Right forelimb (tissue), 1 donor: ENCODE data around the gene GAREM1.

Source experiments
- DNase-seq: peaks from one replicate; pipeline ENCODE4 v3.0.0-alpha.2; 2018

Gene GAREM1

DNA sequence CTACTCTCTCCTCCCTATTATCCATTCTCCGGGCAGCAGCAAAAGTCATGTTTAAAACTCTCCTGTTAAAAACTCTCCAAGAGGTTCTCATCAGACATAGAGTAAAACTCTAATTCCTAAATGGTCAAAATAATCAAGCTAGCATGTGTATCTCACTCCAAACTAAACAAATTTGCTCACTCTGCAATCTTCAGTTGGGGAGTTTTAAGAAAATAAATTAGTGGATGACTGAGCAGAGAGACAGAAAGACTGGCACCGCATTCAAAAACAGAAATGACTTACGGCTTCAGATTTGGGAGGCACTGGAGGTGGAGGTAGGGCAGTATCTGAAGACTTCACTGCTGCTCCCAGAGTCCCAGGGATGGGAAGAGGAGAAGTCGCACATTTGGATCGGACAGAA lies 183.9 kb downstream of the GAREM1 start:
- no peak for DNase-seq

DNA sequence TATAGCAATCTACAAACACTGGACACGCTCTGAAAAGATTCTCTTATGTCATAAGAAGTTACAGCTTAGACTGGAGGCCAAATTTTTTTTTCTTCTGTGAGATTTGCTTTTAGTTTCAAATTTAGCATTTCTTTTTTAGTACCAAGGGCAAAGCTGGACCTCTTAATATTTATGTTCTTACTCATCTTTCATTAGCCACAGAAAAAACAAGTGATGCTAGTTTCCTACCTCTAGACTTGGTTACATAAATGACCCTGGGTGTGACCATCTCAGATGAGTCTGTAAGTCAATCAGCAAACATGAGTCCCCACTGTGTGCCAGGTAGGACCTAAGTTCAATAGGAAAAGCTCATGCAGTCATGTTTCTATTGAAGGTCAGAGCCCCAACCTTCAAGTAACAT lies 186.4 kb downstream of the GAREM1 start:
- no peak for DNase-seq

DNA sequence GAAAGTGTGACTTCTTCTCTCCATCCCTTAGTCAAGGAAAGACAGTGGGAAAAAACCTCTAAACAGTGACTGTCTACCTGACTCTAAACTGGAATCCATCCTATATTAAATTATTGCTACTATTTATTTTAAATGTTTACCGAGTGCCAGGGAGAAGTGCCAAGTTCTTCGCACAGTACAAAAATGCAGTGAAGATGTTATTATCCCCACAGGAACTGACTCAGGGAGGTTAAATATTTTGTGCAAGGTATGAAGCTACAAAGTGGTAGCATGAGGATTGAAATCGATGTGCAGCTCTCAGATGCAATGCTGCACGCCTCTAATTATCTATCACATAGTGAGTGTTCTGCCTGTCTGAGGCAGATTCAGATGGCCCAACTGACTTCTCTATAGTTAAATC lies 189.8 kb downstream of the GAREM1 start:
- DNase-seq = no peak

DNA sequence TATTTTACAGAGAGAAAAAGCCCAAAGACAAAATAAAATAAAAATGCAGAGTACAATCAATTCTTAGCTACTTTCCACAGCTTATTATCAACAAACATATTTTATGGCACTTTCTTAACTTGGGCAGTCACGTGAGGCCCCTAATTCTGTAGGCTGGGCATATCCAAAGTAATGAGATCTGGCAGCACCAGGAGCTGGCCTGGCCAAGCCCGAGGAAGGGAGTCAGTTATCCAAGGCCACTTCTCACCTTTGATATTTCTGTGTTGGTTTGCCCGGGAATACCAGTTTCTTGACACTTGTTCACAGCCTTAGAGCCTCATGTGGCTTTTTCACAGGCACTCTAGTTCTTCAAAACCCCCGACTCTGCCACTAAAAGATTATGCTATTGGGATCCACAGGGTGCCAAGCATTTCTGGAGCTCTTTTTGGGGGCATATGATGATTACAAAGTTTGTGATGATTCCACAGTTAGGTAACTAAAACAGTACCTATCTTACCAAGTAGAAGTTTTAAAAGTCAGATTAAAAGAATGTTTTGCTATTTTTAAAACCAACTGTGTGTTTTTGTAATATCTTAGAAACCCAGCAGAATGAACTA lies 190.4 kb downstream of the GAREM1 start:
- no peak for DNase-seq

DNA sequence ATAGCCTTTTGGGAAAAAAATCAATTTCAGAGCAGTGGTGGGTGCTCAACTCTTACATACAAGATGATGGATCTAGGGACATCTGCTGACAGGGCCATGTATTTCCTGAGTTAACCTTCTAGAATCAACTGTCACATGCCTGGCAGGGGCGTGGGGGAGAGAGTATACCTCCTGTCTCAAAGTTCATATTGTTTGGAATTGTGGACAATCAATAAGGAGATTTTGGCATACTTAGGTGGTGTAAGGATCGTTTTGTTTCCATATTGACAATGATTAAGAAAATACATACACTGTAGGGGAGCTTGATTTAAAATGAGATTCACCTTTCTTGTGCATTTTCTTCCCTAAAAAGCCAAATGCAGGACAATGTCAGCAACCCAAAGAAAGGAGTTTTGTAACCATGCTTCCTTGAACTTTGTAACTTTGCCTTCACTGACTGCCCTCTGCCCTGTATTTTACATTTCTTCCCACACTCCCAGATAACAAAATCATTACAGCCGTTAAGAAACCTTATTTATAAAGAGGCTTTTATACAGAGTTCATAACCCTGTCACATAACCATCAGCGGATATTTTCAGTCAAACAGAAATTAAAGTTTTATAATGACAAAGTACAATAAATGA lies 192.4 kb downstream of the GAREM1 start:
- DNase-seq = no peak

DNA sequence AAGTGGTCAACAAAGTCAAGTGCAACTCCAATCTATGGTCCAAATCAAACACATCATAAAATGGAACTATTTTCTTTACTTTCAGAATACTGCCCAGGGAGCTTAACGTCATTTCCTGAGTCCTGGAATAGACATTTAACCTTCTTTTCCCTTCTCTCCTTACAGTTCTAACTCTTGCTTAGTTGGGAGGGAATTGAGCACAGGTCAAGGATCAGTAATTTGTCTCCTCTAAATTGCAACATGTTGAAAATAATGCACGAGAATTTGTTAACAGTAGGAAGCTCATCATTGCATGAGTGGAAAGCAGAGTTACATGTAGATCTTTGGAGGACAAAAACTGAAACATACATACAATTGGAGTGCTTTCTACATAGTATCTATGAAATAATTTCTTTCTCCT lies 193.1 kb downstream of the GAREM1 start:
- no peak for DNase-seq

DNA sequence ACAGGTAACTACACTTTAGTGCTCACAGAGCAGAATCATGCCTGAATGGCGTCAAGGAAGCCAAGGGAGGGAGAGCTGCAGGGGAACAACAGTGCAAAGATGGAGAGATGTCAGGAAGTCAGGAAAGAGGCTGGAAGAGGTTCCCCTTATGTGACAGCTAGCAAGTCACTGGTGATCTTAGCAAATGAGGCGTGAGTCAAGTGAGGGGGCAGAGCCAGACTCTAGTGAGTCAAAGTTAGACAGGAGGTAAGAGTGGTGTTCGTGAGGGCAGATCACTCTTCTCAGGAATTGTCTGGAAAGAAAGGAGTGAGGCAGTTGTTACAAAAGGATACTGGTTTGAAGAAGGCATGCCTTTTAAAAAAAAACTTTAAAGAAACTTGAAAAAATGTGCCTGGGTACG lies 193.8 kb downstream of the GAREM1 start:
- no peak for DNase-seq

DNA sequence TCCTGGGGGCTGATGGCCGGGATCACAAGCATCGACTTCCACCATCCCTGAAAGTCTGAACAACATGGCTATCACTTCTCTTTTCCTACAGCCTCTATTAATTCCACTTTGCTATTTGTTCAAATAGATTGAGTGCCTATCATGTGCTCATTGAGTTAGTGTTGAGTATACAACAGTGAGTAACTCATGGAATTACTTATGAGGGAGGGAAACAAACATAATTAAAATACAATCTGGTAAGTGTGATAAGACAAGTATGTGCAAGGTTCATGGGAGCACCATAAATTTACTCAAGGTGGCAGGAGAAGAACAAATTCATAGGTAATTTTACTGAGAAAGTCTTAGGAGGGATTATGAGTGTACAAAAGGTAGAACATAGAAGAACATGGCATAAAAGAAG lies 194.4 kb downstream of the GAREM1 start:
- DNase-seq = no peak

DNA sequence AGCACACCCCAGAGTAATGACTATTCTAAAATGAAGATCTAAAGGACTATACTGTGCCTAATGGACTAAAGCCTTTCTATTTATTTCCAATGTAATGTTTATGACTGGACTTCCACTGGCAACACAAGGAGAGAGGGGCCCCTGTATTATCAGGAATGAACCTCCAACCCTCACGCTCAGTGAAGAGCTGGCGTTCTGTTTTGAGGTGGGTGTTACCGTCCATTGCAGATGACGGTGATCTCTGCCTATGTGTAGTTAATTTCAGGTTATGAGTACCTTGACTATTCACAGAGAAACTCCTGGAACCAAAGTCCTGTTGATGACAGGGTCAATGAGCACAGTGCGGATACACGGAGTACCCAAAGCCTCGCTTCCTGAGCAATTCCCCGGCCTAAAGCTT lies 195.5 kb downstream of the GAREM1 start:
- no peak for DNase-seq

DNA sequence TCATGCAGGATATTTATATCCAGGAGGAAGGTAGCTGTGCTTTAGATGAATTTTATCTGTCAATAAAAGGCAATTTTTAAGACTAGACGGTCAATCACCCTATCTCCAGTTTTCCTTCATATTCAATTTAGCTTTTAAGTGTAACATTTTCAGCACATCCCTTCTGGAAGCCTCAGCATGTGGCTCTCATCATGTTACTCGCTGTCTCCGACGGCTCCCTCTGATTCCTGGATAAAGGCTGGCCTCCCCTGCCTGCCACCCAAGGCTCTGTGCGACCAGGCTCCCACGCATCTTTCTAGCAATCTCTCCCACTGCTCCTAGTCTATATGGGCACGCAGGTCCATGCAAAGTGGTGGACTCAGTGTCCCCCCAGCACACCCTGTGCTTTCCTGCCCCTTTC lies 196.4 kb downstream of the GAREM1 start:
- DNase-seq = no peak

DNA sequence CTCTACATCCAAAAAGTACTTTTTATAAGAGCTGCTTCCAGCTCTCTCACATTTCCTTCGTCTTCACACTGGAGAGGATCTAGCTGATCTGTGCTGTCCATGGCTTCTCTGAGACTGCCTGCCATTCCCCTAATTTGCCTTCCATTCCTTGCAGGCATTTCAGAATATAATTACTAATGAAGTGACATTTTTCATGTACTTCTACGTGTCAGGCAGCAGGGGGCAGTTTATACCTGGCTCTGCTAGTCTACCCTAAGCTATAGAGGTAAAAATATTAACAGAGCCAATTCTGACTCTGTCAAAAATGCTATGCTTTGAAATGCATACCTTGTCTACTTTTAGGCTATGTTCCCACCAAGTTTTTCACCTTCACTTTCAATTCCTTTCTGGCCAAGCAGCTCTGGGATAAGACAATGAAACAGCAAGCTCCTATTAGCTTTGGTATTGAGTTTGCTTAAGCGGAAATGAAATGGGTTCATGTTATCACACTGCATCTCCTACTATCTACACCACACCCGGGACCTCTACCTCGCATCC lies 198.9 kb downstream of the GAREM1 start:
- DNase-seq = no peak

DNA sequence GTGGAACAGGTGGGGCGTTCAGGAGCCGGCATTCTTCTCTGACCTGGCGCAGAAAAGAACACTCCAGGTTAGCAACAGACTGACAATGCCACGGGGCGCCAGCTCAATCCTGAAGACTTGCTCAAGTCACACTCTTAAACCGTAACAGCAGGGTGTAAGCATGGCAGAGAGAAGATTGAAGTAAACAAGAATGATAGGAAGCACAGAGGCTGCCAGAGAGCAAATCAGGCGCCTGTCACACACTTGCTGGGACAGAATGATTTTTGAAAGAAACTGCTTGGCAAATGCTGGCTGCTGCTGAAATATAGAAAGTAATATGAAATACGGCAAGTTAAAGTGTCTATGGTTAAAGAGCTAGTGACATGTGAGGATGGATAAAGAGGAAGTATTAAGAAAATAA lies 200.3 kb downstream of the GAREM1 start:
- no peak for DNase-seq

DNA sequence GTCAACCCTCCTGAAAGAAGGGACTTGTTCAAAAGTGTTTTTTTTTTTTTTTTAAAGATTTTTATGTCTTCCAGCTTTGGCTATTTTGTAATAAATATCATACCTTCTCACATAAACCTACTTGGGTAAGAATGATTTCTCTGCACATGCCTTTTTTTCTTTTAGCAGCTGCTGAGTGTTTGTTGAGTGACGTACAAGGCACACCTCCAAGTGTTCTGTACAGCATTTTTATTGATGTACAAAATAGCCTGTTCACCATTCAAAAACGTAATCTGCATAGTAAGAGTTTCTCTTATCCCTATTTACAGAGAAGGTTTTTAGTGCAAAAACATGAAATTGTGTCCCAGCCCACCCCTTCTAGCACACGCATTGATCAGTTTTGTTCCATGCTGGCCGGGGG lies 203.2 kb downstream of the GAREM1 start:
- no peak for DNase-seq

DNA sequence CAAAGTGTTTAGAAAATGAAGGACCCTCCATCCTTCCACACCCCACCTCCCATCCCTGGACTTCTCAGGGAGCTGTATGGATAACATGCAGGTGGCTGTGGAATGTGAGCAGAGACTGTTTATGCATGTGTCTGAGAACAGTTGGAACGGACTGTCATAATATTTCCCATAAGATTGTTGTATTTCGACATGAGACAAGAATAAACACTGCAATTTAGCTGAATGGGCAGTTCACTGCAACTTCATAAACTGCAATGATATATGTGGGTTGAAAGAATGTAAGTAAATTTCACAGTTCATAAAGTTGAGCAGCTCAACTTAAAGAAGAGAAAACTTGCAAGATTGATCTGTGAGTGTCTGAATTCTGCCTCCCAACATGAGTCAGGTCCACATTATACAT lies 206.3 kb downstream of the GAREM1 start:
- DNase-seq = no peak

DNA sequence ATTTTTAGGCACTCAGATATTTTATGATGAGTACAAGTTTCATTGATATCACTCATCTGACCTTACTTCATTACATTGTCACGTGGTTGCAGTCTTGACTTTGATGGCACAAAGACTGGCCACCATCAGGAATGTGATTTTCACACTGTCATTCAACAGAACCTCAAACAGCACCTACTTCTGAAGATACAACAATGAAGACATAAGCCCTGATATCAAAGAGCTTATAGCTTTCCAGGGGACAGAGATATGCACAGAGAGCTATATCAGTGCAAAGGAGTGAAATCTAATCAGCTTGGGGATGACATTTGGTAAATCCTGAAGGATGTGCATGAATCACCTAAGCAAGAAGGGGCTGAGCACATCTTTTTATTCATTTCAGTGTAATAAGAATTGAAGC lies 208.6 kb downstream of the GAREM1 start:
- DNase-seq = no peak

DNA sequence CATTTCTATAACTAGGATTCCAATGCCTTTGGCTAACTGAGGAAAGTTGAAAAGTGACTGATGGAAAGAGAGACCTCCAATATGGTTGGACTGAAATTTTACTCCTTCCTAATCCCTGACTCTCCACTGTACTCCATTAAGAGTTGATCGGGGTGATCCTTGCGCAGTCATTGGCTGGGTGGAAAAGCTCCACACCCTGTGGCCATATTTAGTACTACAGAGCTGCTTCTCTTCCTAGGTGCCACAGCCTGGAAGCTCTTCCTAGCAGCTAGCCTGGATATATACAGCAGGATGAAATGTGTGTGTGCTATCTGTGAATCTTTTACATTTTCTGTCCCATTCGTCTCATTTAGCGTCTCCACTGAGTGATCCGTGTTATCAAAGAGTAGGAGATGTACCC lies 209.7 kb downstream of the GAREM1 start:
- DNase-seq = no peak

DNA sequence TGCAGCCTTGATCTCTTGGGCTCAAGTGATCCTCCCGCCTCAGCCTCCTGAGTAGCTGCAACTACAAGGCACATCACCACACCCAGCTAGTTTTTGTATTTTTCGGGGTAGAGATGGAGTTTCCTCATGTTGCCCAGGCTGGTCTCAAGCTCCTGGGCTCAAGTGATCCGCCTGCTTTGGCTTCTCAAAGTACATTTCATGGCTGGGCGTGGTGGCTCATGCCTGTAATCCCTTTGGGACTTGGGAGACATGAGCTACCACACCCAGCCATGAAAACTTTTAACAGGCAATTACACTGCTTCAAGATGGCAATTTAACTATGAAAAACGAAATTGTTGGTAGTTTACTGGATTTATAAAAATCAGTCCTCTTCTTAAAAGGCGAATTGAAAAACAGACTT lies 211.1 kb downstream of the GAREM1 start:
- DNase-seq = no peak

DNA sequence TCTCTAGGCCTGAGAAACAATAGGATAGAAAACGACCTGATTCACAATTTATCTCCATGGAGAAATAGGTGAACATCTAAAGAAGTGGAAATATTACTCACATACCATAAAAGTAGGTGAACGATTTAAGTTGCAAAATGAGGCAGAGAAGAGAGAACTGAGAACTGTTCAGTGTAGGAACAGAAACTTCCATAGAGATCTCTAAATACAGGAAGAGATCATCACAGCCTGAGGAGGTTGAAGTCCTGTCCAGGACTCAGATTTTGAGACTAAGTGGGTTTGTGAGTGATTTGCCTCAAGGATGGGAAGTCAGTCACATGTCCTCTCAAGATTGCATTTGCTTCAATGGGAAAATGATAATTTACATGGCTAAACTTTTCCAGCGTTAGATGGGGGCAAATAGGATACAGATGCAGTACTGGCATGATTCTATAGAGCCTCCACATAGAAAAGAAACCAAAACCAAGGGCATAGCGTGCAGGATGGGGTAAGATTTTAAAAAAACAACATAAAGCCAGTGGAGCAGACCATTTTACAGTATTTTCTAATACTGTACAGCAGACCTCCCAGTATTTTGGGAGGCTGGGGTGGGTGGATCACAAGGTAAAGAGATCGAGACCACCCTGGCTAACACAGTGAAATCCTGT lies 212.0 kb downstream of the GAREM1 start:
- no peak for DNase-seq

DNA sequence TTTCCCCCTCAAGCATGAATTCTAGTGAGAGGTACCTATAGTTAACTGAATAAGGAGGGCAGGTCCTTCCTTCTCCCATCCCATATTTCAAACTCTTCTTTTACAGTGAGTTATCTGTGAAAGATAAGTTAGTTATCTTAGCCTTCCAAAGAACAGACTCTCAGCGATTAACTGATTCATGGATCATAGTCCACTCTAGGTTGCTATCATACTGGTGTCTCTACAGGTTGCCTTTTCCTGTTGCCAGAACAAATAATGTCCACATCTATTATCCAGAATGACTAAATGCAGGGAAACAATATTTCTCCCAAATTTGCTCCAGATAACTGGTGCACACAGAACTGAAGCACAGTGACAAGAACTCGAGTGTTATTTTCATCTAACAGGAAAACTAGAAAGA lies 212.5 kb downstream of the GAREM1 start:
- DNase-seq = no peak

DNA sequence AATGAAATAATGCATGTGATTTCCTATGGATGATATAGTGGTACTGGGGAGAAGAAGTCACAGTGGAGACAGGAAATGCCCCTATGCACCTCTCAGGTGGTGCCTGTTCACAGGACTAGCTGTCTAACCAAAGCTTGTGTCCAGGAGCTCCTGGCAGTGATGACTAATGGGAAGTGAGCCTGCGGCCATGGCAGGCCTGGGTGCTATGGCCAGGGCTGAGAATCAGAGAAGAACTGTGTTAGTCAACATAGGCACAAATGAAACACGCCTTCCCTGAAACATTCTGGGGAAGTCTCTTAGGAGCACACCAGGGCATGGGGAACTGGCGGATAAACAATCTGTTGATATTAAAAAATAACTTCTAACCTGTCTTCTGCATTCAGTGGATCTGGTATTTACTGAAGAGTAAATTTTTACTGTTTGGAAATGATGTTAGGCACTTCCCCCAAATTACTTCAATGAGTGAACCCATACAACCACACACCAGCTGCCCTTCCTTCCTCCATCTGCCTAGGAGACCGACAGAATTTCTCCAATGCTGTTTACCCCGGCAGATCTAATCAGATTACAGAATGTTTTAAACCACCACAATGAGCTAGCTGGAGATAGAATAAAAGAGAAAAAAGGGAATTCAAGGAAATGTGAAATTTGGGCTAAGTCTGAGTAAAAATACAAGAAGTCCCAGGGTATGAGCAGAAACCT lies 213.4 kb downstream of the GAREM1 start:
- DNase-seq = no peak

DNA sequence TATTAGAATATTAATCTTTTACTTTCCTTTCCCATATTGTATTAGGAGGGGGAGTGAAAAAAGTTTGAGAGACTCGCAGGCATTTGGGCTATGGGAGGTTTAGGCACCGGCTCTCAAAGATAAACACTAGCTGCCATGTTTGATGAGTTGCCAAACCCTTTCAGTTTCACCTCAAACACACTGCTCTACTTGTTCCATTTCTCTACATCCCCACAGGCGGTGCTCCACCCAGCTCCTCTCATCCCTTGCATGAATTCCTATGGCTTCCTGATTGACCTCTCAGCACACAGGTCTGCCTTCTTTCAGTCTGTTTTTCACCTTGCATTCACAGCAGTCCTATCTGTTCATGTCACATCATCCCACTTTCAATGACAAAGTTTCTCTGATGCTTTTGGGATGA lies 215.1 kb downstream of the GAREM1 start:
- DNase-seq = no peak

DNA sequence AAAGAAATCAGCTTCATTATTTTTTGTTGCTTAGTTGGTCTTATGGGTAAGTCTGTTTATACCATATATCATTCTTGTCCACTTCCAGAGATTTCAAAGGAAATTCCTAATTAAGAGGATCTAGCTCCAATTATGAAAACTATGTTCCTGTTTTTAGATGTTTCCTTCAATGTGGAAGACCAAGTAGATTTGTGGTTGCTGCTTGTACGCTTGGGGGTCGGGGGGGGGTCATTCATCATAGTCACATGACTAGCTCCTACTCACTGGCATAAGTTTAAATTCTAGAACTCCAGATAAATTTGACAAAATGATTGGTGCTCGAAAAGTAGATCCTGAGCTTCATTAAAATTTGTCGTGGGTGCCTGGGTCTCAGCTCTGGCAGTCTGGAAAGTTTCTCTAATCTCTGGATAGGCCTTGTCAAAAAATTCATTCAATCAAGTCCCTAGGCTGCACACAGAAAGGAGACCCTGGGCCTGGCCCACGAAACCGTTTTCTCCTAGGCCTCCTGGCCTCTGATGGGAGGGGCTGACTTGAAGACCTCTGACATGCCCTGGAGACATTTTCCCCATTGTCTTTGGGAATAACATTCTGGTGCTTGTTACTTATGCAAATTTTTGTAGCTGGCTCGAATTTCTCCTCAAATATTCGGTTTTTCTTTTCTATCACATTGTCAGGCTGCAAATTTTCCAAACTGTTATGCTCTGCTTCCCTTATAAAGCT lies 218.4 kb downstream of the GAREM1 start:
- DNase-seq = no peak

DNA sequence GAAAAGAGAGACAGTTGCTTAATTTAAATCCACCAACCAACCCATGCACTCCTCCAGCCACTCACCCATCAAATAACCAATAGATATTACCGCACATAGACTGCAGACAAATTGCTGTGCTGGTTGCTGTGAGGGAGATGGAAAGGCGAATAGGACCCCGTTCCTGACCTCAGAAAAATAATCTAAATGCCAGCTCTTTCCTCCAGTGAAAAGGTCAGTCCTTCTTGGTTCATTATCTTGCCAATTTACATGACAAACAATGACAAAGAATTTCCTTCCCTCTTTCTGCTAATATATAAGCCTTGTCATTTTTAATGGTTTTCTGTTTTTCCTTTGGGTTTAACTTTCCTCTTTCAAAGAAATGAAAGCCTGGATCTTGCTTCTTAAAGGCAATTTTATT lies 219.2 kb downstream of the GAREM1 start:
- no peak for DNase-seq
